HL-60/S4 (cell line): ENCODE results near the gene GNB2.
"Not testable (repeated sequence)": the region's sequence is repeated elsewhere in the genome, so short reads cannot be mapped to it uniquely, and the experiment has no call there.

Experiments
- in situ Hi-C: fragments of 300-500 bp; cut with MboI; formaldehyde crosslinking; loops from 2 replicates; pipeline ENCODE4 v1.14.3; 2022; ENCODE audit warnings: low sequenced_read_pairs

Gene GNB2

DNA sequence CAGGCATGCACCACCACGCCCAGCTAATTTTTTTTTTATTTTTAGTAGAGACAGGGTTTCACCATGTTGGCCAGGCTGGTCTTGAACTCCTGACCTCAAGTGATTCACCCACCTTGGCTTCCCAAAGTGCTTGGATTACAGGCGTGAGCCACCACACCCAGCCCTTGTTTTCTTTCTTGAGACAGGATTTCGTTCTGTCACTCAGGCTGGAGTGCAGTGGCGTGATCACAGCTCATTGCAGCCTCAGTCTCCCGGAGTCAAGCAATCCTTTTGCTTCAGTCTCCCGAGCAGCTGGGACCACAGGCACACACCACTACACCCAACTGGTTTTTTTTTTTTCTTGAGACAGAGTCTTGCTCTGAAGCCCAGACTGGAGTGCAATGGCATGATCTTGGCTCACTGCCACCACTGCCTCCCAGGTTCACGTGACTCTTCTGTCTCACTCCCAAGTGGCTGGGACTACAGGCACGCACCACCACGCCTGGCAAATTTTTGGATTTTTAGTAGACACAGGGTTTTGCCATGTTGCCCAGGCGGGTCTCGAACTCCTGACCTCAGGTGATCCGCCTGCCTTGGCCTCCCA, 11.3 kb upstream of the GNB2 start:
- in situ Hi-C loops: not testable (repeated sequence)

DNA sequence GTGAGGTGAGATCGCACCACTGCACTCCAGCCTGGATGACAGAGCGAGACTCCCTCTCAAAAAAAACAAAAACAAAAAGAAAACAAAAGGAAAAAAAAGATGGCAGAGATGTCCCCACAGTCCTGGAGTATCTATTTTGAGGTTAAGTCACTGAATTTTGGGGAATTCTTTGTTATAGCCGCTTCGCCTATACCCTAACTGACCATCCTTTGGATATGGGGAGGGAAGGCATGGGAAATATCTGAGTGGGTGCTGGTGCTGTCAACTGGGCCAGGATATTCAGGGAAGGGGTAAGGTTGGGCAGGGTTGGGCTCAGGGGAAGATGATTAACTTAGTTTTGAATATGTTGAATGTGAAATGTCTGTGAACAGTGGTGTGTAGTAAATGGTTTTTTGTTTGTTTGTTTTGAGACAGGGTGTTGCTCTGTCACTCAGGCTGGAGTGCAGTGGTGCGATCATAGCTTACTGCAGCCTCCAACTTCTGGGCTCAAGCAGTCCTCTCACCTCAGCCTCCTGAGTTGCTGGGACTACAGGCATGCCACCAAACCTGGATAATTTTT, 8.3 kb upstream of the GNB2 start:
- in situ Hi-C loops: no loop called here

DNA sequence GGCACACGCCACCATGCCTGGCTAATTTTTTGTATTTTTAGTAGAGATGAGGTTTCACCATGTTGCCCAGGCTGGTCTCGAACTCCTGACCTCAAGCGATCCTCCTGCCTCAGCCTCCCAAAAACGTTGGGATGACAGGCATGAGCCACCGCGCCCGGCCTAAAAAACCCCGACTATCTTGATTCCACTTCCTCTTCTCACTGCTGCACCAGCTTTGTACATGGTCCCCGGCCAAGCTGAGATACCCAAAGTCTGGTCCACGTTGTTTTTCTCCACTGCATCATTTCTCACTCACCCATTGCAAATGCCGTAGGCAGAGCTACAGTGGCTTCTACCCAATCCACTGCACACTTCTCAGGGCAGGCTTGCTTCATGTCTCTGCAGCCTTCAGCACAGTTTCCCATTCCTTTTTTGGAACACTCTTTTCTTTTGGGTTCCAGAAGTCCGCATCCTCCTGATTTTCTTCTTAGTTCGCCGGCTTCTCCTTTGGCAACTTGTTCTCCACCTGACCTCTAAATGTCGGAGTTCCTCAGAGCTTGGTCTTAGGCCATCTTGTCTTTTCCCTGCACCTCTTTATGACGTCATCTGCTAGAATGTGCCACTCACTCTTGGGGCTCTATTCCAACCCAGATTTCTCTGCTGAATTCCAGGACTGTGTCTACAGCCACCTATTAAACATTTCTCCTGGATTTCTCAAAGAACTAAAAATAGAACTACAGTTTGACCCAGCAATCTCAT, 6.0 kb upstream of the GNB2 start:
- in situ Hi-C loops: no loop called here

DNA sequence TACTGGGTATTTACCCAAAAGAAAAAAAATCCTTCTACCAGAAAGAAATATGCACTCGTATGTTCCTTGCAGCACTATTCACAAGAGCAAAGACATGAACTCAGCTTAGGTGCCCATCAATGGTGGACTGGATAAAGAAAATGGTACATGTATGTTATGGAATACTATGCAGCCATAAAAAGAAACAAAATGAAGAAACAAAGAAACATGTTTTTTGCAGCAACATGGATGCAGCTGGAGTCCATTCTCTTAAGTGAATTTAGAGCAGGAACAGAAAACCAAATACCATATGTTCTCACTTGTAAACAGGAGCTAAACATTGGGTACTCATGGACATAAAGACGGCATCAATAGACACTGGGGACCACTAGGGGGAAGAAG, 5.5 kb upstream of the GNB2 start:
- in situ Hi-C loops: no loop called here

DNA sequence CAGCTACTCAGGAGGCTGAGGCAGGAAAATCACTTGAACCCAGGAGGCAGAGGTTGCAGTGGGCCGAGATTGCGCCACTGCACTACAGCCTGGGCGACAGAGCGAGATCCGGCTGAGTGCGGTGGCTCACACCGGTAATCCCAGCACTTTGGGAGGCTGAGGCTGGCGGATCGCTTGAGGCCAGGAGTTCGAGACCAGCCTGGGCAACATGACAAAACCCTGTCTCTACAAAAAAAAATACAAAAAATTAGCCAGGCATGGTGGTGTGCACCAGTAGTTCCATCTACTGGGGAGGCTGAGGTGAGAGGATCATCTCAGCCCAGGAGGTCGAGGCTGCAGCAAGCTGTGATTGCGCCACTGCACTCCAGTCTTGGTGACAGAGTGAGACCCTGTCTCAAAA, 4.4 kb upstream of the GNB2 start:
- in situ Hi-C loops: not testable (repeated sequence)

DNA sequence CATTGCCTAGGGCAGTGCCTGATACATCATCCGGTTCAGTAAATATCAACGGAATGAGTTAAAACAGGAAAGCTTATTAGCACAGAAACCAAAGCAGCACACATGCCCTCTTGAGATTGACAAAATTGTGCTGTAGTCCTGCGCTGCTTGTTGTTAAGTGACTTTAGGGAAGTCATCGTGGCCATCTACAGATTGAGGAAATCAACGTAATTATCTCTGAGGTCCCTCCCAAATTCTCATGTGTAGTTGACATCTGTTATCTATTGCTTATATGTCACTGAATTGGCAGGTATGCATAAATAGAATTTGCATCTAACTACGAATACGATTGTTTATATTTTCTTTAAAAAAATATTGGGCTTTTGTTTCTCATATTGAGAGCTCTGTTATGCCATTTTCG, 3.5 kb upstream of the GNB2 start:
- in situ Hi-C loops: no loop called here

DNA sequence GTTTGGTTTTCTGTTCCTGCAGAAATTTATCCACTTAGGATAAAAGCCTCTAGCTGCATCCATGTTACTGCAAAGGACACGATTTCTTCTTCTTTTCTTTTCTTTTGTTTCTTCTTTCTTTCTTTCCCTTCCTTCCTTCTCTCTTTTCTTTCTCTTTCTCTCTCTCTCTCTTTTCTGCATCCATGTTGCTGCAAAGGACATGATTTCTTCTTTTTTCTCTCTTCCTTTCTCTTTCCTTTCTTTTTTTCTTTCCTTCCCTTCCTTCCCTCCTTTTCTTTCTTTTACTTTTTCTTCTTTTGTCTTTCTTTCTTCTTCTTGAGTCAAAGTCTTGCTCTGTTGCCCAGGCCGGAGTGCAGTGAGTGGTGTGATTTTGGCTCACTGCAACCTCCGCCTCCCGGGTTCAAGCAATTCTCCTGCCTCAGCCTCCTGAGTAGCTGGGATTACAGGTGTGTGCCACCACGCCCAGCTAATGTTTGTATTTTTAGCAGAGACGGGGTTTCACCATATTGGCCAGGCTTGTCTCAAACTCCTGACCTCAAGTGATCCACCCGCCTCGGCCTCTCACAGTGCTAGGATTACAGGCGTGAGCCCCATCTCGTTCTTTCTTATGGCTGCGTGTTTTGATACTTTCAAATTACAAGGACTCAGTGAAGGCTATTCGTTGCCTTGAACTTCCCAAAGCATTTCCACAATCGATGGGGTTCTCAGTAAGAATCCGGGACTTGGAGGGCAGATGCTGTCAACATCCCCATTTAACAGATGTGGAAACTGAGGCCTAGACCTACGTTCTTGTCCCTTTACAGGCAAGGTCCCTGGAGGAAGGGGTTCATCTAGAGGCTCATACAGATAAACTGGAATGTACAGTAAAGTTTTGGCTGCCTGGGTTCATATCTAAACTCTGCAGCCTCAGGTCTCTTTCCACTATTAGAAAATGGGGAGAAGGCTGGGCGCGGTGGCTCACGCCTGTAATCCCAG, 1.9 kb upstream of the GNB2 start:
- in situ Hi-C loops: no loop called here

DNA sequence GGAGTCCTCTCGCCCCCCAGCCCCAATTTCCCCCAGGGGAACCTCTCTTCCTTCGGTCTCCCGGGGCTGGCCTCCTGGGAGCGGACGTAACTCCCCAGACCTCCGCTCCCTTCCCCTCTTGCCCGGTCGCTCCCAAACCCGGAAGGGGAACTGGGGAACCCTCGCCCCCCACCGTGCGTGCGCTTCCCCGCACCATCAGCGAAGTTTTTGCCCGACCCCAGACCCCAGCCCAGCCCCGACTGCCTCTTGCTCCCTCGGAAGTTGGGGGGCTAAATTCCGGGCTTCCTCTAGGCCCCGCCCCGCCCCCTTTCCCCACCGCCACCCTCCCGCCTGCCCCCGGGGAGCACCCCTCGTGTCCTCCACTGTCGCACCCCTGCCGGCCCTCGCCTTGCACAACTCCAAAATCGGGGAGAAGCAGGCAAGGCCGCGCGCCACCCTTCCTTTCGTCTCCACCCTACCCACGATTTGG, 436 bp downstream of the GNB2 start:
- in situ Hi-C loops: no loop called here

DNA sequence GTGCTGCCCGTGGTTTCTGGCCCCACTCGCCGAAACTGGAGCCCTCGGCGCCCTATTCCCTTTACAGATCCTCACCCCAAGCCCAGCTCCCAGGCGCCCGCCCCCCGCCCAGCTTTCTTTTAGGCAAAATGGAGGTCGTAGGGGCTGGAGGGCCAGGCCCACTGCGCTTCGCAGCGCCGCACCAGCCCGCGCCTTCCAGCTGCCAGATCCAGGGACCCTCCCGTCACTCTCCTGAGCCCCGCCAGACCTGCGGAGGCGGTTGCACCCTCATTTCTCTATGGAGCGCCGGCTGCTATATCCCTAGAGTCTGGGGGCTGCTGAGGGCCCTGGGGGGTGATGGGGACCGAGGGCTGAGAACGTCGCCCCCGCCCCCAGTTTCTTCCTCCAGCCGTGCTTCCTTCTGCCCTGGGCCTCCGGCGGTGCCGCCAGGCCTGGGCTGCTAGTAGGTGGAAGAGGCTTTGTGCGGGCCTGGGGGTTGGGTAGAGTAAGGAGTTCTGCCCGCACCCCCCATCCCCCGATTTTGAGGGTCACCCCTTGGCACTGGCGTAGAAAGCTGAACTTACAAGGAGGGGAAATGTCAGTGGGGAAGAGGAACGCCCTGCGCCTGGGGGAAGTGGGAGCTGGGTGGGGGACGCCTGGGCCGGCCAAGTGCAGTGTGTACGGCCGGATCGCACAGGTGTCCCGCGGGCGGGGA, 1.0 kb downstream of the GNB2 start:
- in situ Hi-C loops: no loop called here

DNA sequence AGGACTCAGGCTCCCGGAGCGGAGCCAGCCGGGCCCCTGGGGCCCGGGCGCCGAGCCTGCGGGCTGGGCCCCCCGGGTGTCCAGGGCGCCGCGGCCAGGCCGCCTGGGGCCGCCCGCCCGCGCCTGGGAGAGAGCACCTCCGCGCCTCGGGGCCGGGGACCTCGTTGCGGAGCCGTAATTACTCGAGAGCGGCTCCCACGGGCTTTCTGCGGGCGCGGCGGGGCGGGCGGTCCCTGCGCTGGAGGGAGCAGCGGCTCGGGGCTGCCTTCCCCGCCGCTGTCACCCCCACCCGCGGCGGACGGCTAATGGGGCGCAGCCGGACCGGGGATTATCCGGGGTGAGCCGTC, 1.5 kb downstream of the GNB2 start:
- in situ Hi-C loops: no loop called here

DNA sequence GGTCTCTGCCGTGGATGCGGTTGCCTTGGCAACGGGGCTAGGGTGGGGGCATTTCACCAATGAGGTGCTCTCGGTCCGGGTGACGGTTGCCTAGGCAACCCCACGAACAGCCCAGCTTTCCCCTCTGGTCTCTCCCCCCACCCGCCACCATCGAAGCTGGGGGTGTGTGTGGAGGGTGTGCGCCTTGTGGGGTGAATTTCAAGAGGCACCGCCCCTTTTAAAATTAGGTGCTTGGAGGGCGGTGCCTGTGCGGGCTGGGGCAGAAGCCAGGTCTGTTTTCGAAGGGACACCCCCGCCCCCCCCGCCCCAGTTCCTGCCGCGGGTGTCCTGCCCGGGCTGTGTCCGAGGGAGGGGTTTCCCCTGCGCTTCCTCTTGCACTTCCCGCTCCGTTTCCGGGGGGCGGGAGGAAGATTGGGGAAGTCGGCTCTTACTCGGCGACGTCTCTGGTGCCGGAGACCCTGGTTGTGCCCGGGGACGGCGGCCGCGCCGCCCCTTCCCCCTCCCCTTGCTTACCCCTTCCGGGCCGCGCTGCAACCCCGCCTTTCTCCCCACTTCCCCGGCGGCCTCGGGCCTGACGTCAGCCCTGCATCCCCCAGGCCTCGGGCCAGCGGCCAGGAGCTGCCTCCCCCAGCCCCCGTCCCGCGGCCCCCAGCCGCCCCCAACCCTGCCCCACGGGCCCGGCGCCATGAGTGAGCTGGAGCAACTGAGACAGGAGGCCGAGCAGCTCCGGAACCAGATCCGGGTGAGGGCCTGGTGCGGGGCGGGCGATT, 2.2 kb downstream of the GNB2 start:
- in situ Hi-C loops: no loop called here

DNA sequence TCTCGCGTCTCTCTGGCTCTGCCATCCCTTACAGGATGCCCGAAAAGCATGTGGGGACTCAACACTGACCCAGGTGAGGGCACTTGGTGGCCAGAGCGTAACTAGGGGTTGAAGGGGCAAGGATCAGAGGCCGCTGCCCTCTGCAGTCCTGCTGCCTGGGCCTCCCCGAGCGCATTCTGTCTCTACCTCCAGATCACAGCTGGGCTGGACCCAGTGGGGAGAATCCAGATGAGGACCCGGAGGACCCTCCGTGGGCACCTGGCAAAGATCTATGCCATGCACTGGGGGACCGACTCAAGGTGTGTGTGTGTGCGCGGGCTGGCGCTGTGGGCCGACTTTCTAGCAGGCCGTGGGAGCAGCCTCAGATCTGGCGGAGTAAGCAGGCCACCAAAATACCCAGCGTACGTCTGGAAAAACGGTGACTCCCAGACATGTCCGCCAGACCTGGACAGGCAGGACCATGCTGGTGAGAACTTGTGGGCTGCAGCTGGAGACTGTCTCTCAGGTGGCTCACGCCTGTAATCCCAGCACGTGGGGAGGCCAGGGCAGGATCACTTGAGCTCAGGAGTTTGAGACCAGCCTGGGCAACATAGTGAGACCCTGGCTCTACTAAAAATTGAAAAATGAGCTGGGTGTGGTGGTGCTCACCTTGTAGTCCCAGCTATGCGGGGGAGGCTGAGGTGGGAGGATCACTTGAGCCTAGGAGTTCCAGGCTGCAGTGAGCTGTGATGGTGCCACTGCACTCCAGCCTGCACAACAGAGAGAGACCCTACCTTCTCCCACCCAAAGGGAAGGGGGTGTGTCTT, 3.2 kb downstream of the GNB2 start:
- in situ Hi-C loops: no loop called here

DNA sequence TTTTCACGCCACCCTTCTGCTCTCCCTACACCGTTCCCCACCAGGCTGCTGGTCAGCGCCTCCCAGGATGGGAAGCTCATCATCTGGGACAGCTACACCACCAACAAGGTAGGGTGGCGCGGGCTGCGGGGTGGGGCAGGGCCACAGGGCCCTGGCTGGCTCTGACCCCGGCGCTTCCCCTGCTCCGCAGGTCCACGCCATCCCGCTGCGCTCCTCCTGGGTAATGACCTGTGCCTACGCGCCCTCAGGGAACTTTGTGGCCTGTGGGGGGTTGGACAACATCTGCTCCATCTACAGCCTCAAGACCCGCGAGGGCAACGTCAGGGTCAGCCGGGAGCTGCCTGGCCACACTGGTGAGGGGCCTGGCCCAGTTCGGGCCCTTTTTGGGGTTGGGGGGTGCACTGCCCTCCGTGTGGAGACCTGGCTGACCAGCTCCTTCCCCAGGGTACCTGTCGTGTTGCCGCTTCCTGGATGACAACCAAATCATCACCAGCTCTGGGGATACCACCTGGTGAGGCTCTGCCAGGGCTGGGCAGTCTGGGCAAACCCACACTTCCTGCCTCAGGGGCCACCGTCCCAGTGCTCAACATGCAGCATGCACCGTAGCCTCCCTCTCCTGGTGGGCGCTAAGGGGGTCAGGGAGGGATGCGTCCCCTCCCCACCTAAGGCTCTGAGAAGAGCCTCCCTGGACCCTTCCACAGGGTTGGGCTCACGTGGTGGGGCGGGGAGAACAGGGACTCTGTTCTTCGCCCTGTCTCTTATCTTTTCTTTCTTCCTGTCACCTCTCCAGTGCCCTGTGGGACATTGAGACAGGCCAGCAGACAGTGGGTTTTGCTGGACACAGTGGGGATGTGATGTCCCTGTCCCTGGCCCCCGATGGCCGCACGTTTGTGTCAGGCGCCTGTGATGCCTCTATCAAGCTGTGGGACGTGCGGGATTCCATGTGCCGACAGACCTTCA, 4.0 kb downstream of the GNB2 start:
- in situ Hi-C loops: no loop called here

DNA sequence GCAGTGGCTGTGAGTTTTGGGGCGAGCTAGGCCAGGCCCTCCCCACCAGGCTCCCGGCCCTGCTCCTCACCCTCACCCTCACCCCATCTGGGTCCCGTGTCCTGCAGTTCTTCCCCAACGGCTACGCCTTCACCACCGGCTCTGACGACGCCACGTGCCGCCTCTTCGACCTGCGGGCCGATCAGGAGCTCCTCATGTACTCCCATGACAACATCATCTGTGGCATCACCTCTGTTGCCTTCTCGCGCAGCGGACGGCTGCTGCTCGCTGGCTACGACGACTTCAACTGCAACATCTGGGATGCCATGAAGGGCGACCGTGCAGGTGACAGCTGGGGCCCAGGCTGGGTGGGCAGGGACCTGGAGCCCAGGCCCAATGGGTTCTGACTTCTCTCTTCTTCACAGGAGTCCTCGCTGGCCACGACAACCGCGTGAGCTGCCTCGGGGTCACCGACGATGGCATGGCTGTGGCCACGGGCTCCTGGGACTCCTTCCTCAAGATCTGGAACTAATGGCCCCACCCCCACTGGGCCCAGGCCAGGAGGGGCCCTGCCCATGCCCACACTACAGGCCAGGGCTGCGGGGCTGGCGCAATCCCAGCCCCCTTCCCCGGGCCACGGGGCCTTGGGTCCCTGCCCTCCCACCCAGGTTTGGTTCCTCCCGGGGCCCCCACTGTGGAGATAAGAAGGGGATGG, 4.9 kb downstream of the GNB2 start:
- in situ Hi-C loops: no loop called here

DNA sequence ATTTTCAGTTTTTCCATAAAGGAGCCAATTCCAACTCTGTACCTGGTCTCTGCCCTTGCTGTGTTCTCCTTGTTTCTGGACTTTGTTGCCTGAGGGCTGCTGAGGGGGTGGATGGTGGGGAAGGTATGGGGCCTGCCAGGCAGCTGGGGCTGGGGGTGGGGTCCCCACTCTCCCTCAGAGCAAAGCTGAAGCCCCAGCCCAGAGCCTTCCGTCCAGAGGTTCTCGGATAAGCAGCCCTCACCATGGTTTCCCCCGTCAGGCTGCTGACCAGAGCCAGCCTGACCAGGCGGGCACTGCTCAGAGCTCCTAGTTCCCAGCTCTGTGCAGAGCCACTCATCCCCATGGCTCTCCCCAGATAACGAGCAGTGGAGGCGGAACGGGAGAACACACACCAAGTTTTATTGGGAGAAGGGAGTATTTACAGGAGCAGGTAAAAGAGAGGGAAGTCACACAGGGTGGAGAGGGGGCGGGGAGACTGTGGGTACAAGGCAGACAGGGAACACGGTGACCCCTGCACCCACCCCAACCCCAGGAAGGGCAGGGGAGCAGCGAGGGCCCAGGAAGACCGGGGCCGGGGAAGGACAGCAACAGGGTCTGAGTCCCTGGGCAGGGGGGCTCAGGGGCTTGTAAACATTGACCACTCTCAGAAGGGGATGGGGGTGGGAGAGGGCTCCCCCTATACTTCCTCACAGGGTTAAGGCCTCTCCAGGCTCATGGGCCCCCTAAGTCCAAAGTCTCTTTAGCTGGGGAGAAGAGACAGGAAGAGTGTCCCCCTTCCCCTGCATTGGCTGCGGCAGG, 5.8 kb downstream of the GNB2 start:
- in situ Hi-C loops: no loop called here

DNA sequence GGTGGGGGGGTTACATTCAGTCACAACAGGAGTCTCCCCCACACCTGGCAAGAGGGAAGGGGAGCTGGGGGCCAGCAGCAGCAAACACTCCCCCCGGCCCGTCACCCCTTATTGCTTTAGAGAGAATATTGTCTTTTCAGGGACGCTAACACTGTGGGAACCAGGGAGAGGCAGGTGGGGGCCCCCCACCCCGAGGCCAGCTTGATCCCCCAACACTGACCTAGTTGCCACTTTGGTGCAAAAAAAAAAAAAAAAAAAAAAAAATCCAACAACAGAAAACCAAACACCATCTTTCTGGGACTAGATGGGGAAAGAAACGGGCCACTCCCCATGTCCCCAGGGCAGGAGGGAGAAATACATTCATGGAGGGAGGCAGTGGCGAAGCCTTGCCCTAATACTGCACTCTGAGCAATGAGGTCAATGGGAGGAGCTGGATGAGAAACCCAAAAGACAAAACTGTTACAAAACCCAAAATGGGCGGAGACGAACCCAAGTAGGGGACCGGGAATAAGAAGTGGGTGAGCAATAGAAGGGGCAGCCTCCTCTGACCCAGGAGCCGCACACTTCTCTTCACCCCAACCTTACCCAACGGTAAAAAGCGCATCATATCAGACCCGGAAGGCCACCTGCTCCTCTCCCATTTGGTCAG, 6.5 kb downstream of the GNB2 start:
- in situ Hi-C loops: no loop called here
